Stimulated activated memory B cell treated with anti-CD40 and anti-IgM and Interleukin-4, amounts not matched to agents 10 μg/mL and 1 μg/mL and 100 μg/mL, for 72 hours (primary cell): ENCODE results near the gene GIPC2.
"Not testable (repeated sequence)": the region's sequence is repeated elsewhere in the genome, so short reads cannot be mapped to it uniquely, and the experiment has no call there.

Source experiments
- ATAC-seq: fragments of 150-1000 bp; cut with Tn5 transposase; 2 replicates; pipeline ENCODE4 v1.10.0; 2021
- H3K27ac Mint-ChIP-seq: one replicate; pipeline ENCODE4 v1.8.0; 2022; ENCODE audit warnings: mild to moderate bottlenecking, mixed read lengths
- H3K27me3 Mint-ChIP-seq: one replicate; pipeline ENCODE4 v1.8.0; 2022; ENCODE audit warnings: mixed read lengths
- H3K36me3 Mint-ChIP-seq: one replicate; pipeline ENCODE4 v1.8.0; 2022; ENCODE audit warnings: mixed read lengths
- H3K4me1 Mint-ChIP-seq: one replicate; pipeline ENCODE4 v1.8.0; 2022; ENCODE audit warnings: mixed read lengths
- H3K4me3 Mint-ChIP-seq: one replicate; pipeline ENCODE4 v1.8.0; 2022; ENCODE audit warnings: mild to moderate bottlenecking, moderate library complexity, mixed read lengths
- H3K9me3 Mint-ChIP-seq: one replicate; pipeline ENCODE4 v1.8.0; 2022; ENCODE audit warnings: mixed read lengths

Gene GIPC2, protein sequence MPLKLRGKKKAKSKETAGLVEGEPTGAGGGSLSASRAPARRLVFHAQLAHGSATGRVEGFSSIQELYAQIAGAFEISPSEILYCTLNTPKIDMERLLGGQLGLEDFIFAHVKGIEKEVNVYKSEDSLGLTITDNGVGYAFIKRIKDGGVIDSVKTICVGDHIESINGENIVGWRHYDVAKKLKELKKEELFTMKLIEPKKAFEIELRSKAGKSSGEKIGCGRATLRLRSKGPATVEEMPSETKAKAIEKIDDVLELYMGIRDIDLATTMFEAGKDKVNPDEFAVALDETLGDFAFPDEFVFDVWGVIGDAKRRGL

DNA sequence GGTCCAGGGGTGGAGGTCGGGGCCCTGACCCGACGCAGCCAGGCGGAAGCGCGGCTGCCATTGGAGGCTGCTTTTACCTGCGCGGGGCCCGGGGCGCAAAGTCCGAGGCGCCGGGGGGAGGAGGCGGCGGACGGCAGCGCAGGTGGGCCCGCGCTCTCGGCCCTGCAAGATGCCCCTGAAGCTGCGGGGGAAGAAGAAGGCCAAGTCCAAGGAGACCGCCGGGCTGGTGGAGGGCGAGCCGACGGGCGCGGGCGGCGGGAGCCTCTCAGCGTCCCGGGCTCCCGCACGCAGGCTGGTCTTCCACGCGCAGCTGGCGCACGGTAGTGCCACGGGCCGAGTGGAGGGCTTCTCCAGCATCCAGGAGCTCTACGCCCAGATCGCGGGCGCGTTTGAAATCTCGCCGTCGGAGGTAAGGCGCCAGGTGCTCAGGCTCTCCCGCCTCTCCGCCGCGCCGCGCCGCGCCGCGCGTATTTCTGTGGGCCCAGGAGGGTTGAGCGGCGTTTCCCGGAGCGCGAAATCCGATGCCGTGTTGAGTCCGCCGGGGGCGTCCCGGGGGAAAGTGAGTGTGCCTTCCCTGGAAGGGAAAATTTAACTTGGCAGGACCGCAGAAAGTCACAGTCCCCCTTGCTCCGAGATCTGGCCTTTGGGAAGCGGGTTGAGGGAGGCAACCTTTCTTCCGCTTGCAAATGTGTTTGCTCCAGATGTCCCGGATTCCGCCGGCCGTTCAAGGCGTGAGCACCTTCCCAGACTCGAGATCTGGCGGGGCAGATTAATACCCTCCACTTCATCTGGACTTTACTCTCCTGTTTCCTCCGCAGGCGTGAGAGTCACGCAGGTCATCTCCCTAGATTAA lies at the start of gene GIPC2:
Gene GIPC2 (plus strand): TSS at position 41 of the 853 bp plus-strand sequence. CDS start 129 bp downstream, at position 170.
- Mint-ChIP-seq H3K27ac (peak within 1 kb of the TSS; percentile 53), H3K4me3 (peak within 1 kb of the TSS; percentile 66), H3K4me1 (peaks cover 23% of the 10 kb centered on the region), H3K9me3 (no peaks in the 10 kb centered on the region), H3K36me3 (no peaks in the 10 kb centered on the region), H3K27me3 (peaks cover 69% of the 10 kb centered on the region)
- ATAC-seq = no peak

DNA sequence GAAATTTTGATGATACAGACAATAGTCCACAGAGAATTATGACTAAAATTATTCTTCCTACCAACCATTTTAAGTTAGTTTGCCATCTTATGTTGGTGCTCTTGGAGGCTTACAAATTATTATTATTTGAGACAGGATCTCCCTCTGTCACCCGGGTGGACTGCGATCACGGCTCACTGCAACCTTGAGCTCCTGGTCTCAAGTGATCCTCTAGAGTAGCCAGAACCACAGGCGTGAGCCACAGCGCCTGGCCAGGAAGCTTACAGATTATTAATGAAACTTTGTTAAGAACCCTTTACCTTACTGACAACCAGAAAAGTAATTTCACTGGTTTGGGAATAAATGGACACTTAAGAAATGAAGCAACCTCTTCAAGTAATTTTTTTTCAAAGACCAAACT lies 49.0 kb upstream of the GIPC2 start:
- Mint-ChIP-seq H3K36me3 (peaks cover 11% of the 10 kb centered on the region), H3K27ac (no peak overlapping the region), H3K4me3 (no peak overlapping the region), H3K4me1 (peaks cover 7% of the 10 kb centered on the region), H3K27me3 (no peaks in the 10 kb centered on the region), H3K9me3 (no peaks in the 10 kb centered on the region)
- no peak for ATAC-seq

DNA sequence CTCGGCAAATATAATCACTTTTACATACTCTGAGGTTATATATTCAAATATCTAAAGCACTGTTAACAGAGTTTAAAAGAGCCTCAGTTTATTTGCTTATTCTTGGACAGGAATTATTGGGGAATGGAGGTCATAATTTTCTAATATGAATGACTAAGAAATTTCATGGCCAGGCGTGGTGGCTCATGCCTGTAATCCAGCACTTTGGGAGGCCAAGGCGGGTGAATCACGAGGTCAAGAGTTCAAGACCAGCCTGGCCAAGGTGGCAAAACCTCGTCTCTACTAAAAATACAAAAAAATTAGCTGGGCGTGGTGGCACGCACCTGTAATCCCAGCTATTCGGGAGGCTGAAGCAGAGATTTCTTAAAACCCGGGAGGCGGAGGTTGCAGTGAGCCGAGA lies 45.2 kb upstream of the GIPC2 start:
- H3K27me3 Mint-ChIP-seq, ATAC-seq, H3K4me3 Mint-ChIP-seq, H3K9me3 Mint-ChIP-seq: not testable (repeated sequence)
- H3K27ac Mint-ChIP-seq = peak overlapping the region; percentile 42
- peaks cover 11% of the 10 kb centered on the region for H3K36me3 Mint-ChIP-seq
- peaks cover 28% of the 10 kb centered on the region for H3K4me1 Mint-ChIP-seq

DNA sequence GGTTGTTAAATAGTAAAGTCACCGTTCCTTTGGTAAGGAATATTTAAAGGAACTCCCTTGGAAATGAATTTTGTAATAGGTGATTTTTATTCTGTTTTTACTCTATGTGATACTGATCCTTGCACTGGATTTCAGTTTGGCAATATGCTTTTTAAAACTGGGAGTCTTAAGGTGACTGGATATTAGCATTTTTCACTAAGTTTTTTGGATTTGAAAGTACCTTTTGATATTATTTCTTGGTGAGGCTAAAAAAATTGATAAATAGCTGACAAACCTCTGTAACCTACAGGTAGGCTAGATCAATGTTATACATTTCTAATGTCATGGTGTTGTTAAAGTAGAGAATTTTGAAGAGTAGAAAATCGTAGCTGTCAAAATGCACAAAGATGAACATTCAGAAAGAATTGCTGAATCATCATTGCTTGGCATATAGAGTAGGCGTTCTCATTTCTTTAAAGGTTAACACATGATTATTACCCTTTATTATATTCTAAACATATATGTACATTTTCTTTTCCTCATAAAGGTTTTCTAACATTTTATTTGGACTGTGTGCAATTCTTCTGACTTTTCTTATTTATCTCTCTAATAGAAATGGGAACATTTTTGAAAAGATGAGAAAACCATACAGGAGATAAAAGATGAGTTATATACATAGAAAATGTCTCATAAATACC lies 42.6 kb upstream of the GIPC2 start:
- Mint-ChIP-seq H3K9me3 (no peaks in the 10 kb centered on the region), H3K36me3 (peaks cover under 1% of the 10 kb centered on the region), H3K27ac (peak overlapping the region; percentile 92), H3K4me3 (no peak overlapping the region), H3K27me3 (no peaks in the 10 kb centered on the region), H3K4me1 (peaks cover 42% of the 10 kb centered on the region)
- no peak for ATAC-seq

DNA sequence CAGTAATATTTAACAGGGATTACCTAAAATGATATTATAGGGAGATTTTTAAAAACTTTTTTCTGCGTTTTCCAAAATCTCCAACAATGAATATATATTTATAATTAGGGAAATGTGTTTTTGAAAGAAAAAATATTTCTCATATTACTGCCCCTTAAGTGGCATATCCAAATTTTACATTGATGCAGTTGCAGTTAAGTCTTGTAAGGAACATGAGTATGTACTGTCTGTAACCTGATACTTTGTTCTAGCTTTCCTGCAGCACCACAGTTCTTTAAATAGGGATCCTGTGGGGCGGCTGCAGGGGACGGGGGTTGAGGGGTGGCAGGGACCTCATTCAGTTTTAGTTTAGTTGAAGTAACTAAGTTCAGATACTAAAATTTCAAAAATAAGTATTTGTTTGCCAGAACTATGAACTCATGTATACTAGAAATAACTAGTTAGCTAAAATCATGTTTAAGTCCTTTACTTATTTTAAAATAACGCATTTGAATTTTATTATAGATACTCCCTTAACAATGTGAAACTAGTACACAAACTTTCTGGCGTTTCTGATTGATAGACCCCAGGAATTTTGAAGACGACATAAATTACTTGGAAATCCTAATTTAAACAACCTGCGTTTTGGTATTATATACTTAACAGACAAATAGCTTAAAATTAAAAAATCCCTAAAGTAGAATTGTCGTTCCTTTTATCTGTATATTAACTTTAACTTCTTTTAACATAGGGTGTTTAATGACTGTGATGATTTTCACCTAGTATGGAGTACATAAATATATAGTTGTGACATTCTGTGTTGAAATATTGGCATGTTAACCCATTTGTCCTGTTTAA lies 41.7 kb upstream of the GIPC2 start:
- H3K4me1 Mint-ChIP-seq = peaks cover 43% of the 10 kb centered on the region
- H3K9me3 Mint-ChIP-seq = no peaks in the 10 kb centered on the region
- peak; percentile 83 for ATAC-seq
- no peaks in the 10 kb centered on the region for H3K36me3 Mint-ChIP-seq
- H3K27me3 Mint-ChIP-seq = no peaks in the 10 kb centered on the region
- peak overlapping the region; percentile 86 for H3K4me3 Mint-ChIP-seq
- H3K27ac Mint-ChIP-seq = peak overlapping the region; percentile 92

DNA sequence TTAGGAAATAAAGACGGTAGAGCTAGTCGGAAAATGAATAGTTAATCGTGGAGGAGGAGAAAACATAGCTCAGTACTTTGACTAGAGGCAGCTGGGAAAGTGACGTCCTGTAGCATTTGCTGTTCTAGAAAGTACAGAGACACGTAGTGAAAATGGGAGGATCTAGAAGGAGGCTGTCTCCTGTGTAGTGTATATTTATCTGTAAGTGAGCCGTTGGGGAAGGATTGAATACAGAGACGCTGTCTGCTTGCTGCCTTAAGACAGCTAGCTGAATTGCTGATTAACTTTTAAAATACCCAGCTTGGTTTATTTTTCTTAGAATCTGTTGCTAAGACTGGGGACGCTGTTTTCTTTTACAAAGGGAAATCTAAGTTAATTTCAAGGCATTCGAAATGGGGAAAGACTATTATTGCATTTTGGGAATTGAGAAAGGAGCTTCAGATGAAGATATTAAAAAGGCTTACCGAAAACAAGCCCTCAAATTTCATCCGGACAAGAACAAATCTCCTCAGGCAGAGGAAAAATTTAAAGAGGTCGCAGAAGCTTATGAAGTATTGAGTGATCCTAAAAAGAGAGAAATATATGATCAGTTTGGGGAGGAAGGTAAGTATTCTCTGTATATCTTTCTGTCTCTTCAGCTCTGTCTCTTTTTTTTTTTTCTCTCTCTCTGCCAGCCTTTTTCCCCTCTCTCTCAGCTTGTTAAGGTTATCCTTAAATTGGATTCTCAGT lies 40.9 kb upstream of the GIPC2 start, which contains the start of gene DNAJB4:
Gene DNAJB4 (plus strand): TSS at position 221 of the 729 bp plus-strand sequence. CDS start 172 bp downstream, at position 393.
- no peaks in the 10 kb centered on the region for H3K27me3 Mint-ChIP-seq
- H3K36me3 Mint-ChIP-seq = no peaks in the 10 kb centered on the region
- peaks cover 47% of the 10 kb centered on the region for H3K4me1 Mint-ChIP-seq
- ATAC-seq = peak; percentile 100
- H3K9me3 Mint-ChIP-seq = no peaks in the 10 kb centered on the region
- peak within 1 kb of the TSS; percentile 86 for H3K4me3 Mint-ChIP-seq
- H3K27ac Mint-ChIP-seq = peak within 1 kb of the TSS; percentile 92

DNA sequence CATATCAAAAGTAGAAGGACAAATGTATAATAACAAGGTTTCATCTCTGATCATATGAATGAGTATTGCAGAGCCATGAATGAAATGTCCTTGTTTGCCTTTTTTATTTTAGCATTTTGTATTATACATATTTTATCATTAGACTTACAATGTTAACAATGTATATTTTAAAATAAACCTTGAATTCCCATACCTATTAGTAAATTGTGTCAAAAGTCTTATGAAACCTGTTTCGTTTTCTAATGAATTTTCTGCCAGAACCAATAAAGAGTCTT lies 40.4 kb upstream of the GIPC2 start:
- Mint-ChIP-seq H3K4me3 (peak overlapping the region; percentile 86), H3K36me3 (no peaks in the 10 kb centered on the region), H3K27ac (peak overlapping the region; percentile 92), H3K9me3 (no peaks in the 10 kb centered on the region), H3K4me1 (peaks cover 47% of the 10 kb centered on the region), H3K27me3 (no peaks in the 10 kb centered on the region)
- ATAC-seq = no peak

DNA sequence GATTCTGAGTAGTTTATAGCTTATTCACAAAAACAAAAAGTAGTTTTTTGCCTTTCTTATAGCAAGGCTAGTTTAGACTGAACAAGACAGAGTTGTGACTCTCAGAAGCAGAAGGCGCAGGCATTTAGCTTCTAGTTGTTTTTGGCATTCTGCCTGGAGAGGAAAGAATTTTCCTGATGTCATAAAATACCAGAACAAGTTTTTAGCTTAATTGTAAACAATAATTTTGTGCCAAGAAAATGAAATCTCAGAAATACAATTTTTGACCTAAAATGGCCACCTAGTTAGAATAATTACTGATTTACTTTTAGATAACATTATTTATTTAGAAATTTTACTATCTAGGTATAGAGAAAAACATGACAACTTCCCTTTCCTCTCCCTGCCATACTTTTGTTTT lies 40.0 kb upstream of the GIPC2 start:
- Mint-ChIP-seq H3K27ac (peak overlapping the region; percentile 92), H3K36me3 (no peaks in the 10 kb centered on the region), H3K9me3 (no peaks in the 10 kb centered on the region), H3K4me3 (peak overlapping the region; percentile 86), H3K4me1 (peaks cover 47% of the 10 kb centered on the region), H3K27me3 (no peaks in the 10 kb centered on the region)
- no peak for ATAC-seq

DNA sequence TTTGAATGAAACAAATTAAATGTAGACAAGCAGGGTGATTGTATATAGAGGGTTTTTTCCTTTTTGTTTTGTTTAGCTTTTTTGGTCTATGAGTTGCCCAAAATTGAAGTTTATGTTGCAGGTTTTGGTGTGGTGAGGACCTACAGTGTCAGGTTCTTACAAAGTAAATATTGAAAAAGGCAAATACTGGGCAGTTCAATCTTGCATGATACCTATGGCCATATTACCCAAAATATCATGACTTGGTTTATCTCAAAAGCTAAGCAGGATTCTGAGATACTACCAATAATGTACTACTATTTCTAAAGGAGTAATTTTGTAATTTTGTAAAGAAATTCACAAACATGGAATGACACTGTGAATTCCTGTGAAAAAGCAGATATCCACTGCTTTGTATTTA lies 39.2 kb upstream of the GIPC2 start:
- Mint-ChIP-seq H3K27me3 (no peaks in the 10 kb centered on the region), H3K27ac (peak overlapping the region; percentile 92), H3K36me3 (no peaks in the 10 kb centered on the region), H3K4me1 (peaks cover 47% of the 10 kb centered on the region), H3K4me3 (no peak overlapping the region), H3K9me3 (no peaks in the 10 kb centered on the region)
- no peak for ATAC-seq

DNA sequence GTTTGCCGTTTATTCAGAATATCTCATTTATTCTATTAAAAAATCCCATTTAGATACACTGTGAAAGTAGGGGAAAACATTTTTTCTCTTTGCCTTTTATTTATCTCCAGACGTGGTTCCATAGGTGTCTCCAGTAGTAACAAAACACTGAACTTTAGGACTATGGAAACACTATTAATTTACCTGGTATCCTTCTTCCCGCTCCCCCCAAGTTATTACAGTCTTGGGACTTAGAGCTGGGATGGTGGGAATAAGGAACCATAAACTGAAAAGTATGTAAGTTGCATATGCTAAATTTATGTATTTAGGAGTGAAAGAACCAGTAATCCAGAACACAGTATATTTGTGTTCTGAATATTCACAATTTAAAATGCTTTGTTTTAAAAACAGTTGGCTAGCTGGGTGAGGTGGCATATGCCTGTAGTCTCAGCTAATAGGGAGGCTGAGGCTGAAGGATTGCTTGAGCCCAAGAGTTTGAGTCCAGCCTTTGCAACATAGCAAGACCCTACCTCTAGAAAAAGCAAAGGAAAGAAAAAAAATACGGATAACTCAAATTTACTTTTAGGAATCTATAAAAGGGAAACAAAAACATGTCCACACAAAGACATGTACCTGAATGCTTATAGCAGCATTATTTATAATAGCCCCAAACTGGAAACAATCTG lies 38.0 kb upstream of the GIPC2 start:
- Mint-ChIP-seq H3K4me3 (no peak overlapping the region), H3K9me3 (no peaks in the 10 kb centered on the region), H3K4me1 (peaks cover 40% of the 10 kb centered on the region), H3K27me3 (no peaks in the 10 kb centered on the region), H3K36me3 (peaks cover 5% of the 10 kb centered on the region), H3K27ac (no peak overlapping the region)
- ATAC-seq = no peak

DNA sequence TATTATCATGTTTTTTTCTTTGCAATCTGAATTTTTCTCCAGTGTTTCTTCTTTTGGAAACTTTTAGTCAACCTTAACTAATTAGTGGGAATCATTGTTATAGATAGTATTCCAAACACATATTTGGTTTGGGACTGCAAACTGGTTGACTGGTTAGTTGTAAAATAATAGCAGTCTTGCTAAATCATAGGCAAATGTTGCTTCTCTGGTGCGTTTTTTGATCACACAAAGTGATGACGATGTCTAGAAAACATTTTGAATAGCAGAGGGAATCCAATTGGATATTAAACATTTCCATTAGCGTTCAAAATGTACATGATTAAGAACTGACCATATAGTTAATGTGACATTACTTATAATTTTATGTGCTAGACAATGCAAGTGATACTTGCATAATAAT lies 36.5 kb upstream of the GIPC2 start:
- no peak for ATAC-seq
- H3K27ac Mint-ChIP-seq = no peak overlapping the region
- no peaks in the 10 kb centered on the region for H3K9me3 Mint-ChIP-seq
- H3K36me3 Mint-ChIP-seq = peaks cover 14% of the 10 kb centered on the region
- H3K4me1 Mint-ChIP-seq = peaks cover 32% of the 10 kb centered on the region
- H3K27me3 Mint-ChIP-seq = no peaks in the 10 kb centered on the region
- H3K4me3 Mint-ChIP-seq = no peak overlapping the region

DNA sequence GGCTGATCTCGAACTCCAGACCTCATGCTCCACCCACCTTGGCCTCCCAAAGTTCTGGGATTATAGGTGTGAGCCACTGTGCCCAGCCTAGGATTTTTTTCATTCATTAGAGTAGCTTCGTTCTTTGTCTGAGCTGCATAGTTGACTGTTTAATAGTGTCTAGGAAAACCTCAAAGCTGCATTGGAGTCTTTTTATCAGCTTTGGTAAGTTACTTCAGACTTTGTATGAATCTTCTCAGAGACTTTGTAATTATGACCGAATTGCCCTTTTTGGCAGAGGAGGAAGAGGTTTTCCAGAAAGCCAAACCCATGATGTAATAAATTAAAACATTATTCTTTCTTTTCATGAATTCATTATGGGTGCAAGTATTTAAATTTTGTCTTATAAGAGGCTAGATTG lies 35.9 kb upstream of the GIPC2 start:
- no peak for ATAC-seq
- H3K36me3 Mint-ChIP-seq = peaks cover 20% of the 10 kb centered on the region
- no peaks in the 10 kb centered on the region for H3K27me3 Mint-ChIP-seq
- peaks cover 34% of the 10 kb centered on the region for H3K4me1 Mint-ChIP-seq
- H3K27ac Mint-ChIP-seq = no peak overlapping the region
- H3K4me3 Mint-ChIP-seq = no peak overlapping the region
- H3K9me3 Mint-ChIP-seq = no peaks in the 10 kb centered on the region

DNA sequence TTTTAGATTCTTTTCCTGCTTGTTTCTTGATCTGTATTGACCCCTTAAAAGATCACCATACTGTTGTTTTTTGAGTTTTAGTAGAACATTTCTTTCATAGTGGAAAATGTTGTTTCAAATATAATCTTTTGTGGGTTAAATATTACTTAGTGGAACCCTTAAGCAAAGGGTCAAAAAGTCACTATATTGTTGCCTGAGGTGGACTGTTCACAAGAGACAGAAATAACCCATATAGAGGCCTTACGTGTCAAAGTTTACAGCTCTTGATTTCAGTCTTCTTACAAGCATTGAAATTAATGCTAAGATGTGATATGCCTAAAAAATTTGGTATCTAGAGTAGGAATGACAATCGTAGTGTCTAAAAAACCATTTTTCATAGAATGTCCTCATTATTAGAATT lies 34.7 kb upstream of the GIPC2 start:
- Mint-ChIP-seq H3K27me3 (no peaks in the 10 kb centered on the region), H3K9me3 (no peaks in the 10 kb centered on the region), H3K27ac (no peak overlapping the region), H3K36me3 (peaks cover 32% of the 10 kb centered on the region), H3K4me3 (no peak overlapping the region), H3K4me1 (peaks cover 28% of the 10 kb centered on the region)
- ATAC-seq = no peak

DNA sequence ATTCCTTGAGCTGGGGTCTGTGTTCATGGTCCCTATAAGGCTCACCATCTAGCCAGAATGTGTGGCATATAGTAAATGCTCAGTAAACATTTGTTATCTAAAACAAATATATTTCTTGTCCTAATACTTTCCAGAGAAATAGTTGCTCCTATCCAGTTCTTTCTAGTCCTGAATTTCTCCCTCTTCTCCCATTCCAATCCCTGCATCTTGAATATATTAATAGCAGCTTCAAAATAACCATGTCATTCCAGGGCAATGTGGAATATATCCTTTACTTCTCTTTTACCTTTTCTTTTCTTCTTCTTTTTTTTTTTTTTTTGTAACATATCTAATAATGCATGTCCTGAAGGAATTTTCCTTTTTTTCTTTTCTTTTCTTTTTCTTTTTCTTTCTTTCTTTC lies 30.6 kb upstream of the GIPC2 start:
- H3K4me3 Mint-ChIP-seq = no peak overlapping the region
- H3K27me3 Mint-ChIP-seq = no peaks in the 10 kb centered on the region
- ATAC-seq = no peak
- H3K4me1 Mint-ChIP-seq = peaks cover 7% of the 10 kb centered on the region
- H3K36me3 Mint-ChIP-seq = peaks cover 43% of the 10 kb centered on the region
- no peaks in the 10 kb centered on the region for H3K9me3 Mint-ChIP-seq
- no peak overlapping the region for H3K27ac Mint-ChIP-seq
